GM19043 (cell line): Measurements from ENCODE around the gene PIGX.

Experiments
- ATAC-seq: cut with Tn5 transposase; IDR thresholded peaks from one replicate; pipeline ENCODE4 v1.9.1; 2021; ENCODE audit warnings: low read depth; ENCODE audit not compliant: unreplicated experiment

Gene PIGX

DNA sequence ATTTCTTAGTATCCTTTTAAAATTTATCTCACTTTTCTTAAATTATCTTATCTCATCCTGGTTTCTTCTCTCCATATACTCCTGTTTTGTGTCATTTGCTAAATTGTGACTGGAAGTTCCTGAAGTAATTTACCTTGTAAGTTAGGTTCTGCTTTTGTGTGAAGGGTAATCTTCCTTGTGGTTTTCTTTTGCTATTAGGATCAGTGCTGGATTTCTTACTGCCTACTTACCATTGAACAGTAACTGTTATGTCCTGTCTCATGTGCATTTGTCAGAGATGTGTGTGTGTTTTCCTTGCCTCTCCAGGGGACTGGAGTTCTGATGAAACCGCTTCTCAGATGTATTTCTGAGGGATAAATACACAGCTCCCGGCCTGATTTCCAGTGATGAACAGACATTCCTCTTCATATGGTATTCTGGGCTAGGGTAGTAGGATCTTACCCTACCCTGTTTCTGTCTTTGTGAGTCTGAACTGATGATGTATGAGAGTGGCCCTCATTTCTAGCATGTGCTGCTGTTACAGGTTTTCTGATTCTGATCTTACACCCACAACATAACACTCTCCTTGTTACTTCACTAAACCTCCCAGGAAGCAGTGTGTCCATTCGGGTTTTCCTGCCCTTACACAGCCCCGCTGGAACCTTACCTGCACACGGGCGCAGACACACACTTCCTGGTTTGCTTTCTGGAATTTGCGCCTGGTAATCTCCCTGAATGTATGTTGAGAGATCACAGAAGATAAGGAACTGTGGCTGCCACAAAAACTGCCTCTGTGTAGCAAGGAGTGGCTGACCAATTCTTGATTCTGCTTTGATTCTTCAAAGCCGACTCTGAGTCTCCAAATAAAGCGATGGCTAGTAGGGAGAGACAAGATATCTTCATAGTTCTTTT lies 42.2 kb downstream of the PIGX start:
- no peak for ATAC-seq

DNA sequence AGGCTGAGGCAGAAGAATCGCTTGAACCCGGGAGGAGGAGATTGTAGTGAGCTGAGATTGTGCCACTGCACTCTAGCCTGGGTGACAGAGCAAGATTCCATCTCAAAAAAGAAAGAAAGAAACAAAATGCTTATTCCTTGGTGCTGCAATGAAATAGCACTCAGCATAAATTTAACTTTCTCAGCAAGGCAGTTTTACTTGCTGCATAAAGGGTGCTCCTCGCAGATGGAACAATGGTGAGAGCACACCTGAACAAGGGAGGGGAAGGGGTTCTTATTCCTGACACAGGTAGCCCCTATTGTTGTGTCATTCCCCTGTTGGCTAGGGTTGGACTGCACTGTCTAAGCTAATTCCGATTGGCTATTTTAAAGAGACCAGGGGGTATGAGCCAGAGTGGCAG lies 44.6 kb downstream of the PIGX start:
- no peak for ATAC-seq

DNA sequence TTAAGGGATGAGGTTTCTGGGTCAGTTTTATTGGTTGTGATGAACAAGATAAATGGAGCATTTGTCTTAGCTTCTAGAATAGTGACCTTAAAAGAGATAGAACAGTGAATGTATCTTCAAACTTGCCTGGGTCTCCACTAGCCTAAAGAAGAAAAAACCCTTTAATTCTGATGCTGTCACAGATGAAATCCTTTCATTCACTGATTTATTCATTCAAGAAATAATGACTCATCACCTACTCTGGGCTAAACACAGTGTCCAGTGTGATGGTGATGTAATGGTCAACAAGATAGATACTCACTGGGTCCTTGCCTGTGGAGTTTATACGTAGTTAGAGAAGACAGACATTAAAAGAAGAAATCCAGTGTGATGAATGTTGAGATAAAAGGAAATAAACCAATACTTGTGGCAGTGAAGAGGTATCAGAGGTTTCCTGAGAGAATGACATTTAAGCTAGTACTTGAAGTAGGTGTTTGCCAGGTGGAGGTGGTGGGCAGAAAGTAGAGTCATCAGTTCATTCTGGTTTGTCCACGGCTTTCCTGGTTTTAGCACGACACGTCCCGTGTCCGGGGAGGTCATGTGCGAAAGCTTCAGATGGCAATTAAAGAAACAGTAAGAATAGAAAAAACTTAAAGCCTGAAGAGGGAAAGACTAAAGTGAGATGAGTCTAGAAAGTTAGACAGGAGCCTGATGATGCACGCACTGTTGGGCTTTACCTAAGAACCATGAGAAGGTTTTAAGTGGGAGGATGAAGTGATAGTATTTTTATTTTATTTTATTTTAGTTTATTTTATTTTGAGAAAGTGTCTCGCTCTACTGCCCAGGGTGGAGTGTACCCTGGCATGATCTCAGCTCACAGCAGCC lies 45.9 kb downstream of the PIGX start:
- ATAC-seq: no peak

DNA sequence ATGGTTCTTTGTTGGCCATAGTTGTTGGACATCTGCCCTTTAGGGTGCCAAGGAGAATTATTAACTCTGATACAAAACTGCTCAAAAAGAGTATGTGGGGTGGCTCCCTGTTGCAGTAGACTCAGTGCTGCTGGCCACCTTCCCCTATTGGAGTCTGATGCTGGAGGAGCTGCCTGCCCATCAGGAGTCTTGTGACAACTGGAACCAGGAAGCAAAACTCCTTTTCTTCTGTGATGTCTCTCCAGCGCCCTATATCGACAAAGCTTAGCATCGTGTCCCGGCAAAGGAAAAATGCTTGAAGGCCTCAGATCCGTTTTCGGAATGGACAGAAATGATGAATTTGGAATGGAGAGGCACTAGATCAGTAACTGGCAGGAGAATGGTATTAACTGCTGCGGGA lies 51.0 kb downstream of the PIGX start:
- ATAC-seq: no peak

GRCh38 chr3:196765454-196765853 lies 53.3 kb downstream of the PIGX start:
- ATAC-seq: no peak

- no peak for ATAC-seq
Observed at GRCh38 chr3:196771067-196771466, 58.9 kb downstream of the PIGX start.

- no peak for ATAC-seq
Observed at GRCh38 chr3:196772102-196772501, 59.9 kb downstream of the PIGX start.

GRCh38 chr3:196772897-196773296 lies 60.7 kb downstream of the PIGX start:
- ATAC-seq: no peak

DNA sequence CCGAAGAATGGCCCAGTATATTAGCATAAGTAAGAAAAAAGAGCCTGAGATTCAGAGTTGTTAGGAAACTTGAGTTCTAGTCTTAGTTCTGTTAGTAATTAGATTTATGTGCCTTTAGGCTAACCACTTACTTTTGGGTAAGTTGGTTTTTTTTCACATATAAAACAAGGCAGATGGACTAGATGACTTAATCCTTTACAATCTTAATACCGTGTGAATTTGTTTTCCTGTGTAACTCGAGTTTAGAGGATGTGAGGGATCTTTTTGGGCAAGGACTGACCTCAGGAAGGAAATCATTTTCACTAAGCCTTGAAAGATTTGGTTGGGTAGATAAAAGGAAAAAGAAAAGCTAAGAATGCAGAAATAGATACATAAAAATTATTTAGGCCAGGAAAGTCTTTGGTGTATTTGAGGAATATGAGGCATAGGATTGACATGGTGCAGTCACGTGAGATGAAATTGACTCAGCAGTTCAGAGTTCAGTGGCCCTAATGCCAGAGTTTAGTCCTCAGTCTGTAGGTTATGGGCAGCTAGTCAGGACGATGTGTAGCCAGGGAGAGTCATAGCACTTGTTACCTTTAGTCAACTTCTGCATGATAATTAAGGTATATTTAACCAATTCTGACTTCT lies 62.1 kb downstream of the PIGX start:
- ATAC-seq: no peak

GRCh38 chr3:196774848-196775422 lies 62.8 kb downstream of the PIGX start:
- ATAC-seq: no peak

- no peak for ATAC-seq
Observed at GRCh38 chr3:196775938-196776337, 63.8 kb downstream of the PIGX start.

GRCh38 chr3:196777836-196778235 lies 65.7 kb downstream of the PIGX start:
- ATAC-seq: no peak

- no peak for ATAC-seq
Observed at GRCh38 chr3:196778755-196779154, 66.6 kb downstream of the PIGX start.

GRCh38 chr3:196782511-196782910 lies 70.3 kb downstream of the PIGX start:
- no peak for ATAC-seq
